Activated CD4-positive, alpha-beta T cell treated with anti-CD3 and anti-CD28 coated beads, Interleukin-2, amount 50 U/mL, for 24 hours (primary cell): Measurements from ENCODE around the gene PTPN7.
"Not testable (repeated sequence)": the region's sequence is repeated elsewhere in the genome, so short reads cannot be mapped to it uniquely, and the experiment has no call there.

Experiments
- DNase-seq, 2 donors: peaks; one replicate each; pipeline ENCODE4 v3.0.0-alpha.2; 2020; ENCODE audit warnings: low read depth in 1 of 2, low spot score in 1 of 2

The PTPN7 gene

DNA sequence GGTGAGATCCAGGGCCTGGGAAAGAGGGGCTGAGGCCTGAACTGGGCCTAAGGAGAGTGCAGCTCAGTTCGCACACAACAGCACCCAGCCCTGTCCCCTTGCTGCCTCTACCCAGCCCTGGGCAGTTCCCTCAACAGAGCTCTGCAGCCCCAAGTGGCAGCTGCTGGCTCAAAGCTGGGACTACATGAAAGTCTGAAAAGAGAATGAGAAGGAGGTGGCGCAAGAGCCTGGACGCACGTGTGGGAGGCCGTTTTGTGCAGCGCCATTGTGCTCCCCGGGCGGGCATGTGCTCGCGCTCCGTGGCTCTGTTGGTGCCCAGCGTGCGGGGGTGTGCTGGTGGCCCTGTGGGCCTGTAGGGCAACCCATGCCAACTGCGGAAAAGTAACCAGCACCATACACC, 27.4 kb downstream of the PTPN7 start:
- DNase-seq, result no peak

DNA sequence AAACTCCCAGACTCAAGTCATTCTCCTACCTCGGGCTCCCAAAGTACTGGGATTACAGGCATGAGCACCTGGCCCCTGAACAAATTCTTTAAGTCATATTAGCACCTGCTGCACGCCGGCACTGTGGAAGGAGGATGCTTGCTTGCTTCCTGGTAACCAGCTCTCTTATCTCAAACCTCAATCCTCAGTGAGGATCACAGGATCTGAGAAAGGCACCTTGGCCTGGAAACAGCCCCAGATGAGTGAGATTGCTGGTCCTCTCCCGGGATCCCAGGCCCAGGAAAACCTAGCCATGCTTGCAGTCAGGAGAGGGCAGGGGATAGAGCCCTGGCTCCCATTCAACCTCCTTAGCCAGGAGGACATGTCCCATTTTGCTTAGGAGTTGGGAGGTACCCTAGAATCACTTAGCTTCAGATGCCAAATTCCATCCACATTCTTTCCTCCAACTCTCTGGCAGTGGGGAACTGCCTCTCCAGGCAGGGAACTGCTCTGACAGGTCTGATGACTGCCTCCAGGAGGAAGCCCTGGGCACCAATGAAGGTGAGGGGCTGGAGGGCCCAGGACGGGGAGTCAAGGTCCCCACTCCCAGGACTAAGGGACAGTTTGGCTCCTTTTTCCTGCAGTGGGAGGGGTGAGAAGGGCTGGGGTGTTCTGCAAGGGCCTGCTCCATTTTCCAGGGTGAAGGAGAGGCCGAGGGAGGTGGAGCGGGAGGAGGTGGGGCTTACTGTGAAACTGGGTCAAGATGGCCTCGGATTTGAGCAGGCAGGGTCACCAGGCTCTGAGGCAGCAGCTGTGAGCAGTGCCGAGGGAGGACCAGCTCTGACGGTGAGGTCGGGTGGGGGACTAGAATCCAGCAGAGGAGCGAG, 28.2 kb downstream of the PTPN7 start:
- no peak for DNase-seq

DNA sequence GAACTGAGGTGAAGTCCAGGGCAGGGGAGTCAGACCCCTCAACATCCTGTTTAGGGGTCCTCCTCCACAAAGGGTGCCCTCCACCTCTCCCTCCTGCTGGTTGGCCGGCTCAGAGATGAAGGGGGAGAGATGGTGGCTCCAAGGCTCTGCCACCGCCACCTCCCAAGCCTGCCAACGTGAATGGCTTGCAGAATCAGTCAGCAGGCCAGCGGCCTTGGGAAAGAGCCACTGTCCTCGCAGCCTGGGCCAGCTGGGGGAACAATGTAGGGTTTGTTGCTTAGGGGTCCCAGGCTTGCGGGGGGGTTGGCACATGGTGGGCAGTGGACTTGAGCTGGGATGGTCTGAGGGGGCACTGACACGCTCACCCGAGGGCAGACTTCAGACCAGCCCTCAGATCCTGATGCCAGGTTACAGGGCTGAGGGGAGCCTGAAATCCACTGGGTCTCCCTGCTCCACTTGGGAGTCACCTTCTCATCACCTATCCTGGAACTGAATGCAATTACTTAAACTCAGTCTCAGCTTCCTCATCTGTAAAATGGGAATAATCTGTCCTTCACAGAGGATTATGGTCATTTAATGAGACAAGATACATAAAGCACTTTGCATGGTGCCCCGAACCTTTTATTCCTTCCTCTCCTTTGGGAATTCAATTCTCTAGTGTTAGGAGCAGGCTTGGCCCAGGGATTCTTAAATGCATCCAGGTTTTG, 29.4 kb downstream of the PTPN7 start:
- DNase-seq, result no peak

DNA sequence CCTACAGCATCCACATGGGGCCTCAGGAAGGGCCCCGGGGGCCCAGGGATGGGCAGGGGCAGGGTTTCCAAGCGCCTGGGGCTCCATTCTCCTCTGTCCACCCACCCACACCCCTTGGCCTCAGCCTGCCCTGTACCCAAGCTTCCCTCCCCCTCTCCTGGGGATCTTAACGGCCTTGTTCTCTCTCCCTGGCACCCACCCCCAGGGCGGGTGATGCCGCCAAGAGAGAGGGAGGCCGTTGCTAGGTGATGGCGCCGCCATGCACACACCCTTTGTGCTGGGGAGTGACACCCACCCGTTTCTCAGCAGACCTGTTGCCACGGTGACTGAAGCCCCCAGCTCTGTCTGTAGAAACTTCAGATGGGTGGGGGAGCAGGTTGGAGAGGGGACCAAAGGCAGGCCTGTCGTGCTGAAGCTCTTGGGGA, 30.1 kb downstream of the PTPN7 start:
- DNase-seq, result no peak

DNA sequence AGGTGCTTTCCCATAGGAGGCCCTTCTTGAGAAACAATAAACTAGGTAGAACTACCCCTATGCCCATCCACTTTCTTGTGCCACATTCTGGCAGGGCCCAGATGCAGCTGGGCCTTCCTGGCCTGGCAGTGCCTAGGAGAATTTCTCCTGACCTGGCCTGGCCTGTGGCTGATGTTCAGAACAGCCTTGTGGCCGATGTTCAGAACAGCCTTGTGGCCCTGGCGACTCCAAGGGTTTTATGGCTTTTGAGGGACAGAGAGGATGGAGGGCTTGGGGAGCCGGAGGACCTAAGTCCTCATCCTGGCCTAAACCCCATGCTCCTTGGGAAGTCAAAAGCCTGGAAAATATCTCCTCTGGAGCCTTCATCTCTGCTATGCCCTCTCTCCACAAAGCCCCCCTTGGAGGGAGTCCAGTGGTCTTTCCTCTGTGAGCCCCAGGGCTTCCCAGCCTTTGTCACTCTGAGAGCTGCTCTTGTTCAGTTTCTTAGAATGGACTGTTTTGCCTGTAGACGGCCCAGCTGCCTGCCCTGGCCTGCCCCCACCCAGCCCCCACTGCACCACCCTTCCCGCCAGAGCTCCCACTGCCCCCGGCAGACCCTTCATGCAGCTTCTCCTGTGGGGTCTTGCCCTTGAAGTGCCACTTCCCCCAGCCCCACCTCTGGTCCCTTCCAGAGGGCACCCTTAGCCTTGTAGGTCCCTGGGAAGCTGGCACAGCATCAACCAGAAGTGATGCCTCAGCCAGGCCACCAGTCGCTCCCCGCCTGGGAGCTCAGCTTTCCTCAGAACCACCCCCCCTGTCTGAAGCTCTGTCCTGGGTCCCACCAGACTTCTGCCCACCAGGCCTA, 30.7 kb downstream of the PTPN7 start:
- DNase-seq, result no peak

DNA sequence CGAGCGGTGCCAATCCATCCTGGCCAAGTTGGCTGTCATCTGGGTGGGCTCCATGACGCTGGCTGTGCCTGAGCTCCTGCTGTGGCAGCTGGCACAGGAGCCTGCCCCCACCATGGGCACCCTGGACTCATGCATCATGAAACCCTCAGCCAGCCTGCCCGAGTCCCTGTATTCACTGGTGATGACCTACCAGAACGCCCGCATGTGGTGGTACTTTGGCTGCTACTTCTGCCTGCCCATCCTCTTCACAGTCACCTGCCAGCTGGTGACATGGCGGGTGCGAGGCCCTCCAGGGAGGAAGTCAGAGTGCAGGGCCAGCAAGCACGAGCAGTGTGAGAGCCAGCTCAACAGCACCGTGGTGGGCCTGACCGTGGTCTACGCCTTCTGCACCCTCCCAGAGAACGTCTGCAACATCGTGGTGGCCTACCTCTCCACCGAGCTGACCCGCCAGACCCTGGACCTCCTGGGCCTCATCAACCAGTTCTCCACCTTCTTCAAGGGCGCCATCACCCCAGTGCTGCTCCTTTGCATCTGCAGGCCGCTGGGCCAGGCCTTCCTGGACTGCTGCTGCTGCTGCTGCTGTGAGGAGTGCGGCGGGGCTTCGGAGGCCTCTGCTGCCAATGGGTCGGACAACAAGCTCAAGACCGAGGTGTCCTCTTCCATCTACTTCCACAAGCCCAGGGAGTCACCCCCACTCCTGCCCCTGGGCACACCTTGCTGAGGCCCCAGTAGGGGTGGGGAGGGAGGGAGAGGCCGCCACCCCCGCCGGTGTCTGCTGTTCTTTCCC, 32.4 kb downstream of the PTPN7 start:
- no peak for DNase-seq

DNA sequence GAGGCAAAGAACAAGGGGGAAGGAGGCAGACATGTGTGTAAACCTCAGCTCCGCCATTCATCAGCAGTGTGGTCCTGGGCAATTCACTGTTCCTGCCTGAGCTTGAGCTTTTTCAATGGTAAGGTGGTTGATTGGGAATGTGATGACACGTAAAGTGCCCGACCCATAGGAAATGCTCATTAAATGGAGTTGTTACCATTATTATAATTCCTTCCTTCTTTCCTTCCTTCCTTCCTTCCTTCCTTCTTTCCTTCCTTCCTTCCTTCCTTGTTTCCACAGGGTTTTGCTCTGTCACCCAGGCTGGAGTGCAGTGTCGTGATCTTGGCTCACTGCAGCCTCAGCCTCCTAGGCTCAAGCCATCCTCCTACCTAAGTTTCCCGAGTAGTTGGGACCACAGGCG, 33.3 kb downstream of the PTPN7 start:
- DNase-seq, result no peak

DNA sequence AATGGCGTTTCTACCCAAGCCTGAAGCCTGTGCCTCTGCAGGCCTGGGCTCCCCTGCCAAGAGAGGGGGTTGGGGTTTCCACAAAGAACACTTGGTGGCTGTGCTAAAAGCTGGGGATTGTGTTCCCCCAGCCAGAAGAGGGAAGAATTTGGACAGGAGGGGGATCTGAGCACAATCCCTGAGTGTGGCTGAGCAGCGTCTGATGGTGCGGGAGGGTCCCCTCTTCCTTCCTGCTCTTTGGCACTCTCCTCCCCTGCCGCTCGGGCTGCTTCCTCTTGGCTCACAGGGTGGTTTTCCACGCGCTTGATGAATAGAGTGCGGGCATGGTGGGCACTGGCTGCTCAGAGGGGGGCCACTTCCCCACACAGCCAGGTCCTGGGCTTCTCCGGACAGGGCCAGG, 34.0 kb downstream of the PTPN7 start:
- DNase-seq, result no peak

DNA sequence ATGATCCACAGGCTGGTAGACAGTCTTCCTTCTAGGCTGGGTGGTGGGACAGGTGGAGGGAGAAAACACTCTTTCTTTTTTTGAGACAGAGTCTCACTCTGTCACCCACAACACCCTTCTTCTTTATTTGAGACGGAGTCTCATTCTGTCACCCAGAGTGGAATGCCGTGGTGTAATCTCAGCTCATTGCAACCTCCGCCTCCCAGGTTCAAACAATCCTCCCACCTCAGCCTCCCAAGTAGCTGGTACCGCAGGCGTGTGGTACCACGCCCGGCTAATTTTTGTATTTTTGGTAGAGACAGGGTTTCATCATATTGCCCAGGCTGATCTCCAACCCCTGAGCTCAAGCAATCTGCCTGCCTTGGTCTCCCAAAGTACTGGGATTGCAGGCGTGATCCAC, 34.8 kb downstream of the PTPN7 start:
- no peak for DNase-seq

DNA sequence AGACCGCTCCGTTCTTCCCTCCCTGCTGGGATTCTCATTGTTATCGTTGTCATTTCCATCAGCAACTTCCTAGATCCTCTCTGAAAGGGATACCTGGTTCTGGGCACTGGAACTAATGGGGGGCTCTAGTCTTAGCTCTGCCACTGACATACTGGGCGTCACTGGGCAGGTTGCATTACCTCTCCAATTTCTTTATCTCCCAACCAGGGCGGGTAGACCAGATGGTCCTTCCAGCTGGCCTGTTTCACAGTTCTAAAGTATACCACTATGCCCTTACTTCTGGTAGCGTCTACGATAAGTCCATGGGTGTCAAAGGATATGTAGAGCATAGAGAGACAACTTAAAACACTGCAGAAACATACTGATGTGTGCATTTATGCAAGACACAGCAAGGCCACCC, 36.3 kb downstream of the PTPN7 start:
- no peak for DNase-seq

DNA sequence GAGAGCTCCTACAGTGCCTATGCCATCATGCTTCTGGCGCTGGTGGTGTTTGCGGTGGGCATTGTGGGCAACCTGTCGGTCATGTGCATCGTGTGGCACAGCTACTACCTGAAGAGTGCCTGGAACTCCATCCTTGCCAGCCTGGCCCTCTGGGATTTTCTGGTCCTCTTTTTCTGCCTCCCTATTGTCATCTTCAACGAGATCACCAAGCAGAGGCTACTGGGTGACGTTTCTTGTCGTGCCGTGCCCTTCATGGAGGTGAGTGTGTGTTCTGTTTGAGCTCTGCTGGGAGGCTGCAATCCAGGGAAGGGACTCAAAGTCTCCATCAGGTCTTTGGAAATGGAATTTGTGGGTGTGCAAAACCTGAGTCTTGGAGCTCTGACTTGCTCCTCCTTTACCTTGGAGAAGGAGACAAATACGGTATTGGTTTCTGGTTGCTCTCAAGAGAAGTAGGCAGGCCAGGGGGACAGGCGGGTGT, 37.0 kb downstream of the PTPN7 start:
- DNase-seq, result no peak

DNA sequence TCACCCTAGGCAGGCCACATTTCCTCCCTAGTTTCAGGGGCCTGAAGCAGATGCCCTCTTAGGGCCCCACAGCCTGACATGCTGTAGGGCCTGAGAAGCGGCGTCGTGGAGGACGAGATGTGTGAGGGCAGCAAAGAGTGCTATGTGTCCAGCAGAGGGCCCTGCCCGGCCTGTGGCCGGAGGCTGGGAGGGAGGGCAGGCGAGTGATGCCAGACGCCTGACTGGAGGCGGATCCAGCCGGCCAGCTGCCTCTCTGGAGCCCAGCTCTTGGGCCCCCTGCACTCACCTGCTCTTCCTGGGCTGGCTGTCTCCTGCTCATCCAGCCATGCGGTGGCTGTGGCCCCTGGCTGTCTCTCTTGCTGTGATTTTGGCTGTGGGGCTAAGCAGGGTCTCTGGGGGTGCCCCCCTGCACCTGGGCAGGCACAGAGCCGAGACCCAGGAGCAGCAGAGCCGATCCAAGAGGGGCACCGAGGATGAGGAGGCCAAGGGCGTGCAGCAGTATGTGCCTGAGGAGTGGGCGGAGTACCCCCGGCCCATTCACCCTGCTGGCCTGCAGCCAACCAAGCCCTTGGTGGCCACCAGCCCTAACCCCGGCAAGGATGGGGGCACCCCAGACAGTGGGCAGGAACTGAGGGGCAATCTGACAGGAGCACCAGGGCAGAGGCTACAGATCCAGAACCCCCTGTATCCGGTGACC, 37.6 kb downstream of the PTPN7 start, which contains the start of gene GPR37L1:
GPR37L1 (plus strand) TSS at position 279 of the 697 bp plus-strand sequence; CDS start at position 326, 47 bp downstream.
- no peak for DNase-seq

DNA sequence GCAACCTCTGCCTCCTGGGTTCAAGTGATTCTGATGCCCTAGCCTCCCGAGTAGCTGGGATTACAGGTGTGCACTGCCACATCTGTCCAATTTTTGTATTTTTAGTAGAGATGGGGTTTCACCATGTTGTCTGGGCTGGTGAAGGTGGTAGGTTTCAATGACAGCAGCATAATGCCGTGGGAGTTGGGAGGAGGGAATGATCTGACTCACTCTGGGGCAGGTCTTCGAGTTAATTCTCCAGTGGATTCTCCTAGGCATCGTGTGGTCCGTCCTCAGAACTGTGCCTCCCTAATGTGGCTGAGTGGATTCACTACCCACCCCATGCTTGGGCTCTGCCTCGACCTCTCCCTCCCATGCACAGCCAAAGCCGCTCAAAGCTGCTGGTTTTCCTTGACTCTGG, 39.4 kb downstream of the PTPN7 start:
- no peak for DNase-seq

DNA sequence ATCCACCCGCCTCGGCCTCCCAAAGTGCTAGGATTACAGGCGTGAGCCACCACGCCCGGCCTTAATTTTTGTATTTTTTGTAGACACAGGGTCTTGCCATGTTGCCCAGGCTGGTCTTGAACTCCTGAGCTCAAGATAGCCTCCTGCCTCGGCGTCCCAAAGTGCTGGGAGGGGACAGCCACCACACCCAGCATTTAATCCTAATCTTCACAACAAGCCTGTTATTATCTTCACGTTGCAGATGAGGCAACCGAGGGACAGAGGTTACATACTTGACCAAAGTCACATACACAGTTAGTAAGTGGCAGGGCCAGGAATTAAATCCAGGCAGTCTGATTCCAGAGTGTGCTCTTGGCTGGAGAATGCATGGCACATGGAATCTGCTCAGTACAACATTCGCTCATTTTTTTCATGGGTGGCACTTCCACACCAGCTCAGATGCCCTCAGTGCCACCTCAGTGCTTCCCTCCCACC, 42.5 kb downstream of the PTPN7 start:
- DNase-seq, result no peak

DNA sequence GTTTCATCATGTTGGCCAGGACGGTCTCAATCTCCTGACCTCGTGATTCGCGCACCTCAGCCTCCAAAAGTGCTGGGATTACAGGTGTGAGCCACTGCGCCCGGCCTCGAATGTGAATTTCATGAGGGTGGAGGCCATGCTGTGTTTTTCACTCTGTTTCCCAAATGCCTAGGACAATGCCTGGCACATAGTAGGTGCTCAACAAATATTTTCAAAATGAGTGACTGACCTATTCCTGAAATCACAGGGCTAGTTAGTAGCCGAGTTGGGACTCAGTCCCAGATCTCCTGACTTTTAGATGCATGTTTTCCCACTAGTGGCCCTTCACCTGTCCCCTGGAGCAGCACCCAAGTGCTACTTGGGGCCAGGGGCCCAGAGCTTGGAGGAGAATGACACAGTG, 44.1 kb downstream of the PTPN7 start:
- DNase-seq, result no peak

DNA sequence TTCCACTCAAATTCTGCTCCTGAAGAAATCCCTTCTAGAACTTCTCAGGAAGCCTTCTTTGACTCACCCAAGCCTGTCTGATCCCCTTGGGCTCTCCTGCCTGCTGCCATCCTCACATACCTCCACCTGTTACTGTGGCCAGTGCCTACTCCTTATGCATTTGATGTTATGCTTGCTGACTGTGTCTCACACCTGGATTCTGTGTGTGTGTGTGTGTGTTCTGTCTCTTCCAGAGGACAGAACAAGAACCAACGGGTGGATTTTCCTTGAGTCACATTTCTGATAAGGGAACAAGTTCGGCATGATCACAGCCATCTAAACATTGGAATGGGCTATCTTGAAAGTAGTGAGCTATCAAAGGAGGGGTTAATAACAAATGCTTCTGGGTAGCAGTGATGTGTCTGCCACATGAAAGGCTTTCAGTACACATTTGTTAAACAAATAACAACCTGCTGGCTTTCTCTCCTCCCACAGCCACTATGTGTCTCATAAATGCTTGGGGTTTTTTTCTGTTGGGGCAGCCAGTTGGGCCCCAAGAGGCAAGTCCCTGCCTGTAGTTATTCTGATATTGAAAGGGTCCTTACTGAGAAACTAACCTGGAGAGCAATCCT, 46.6 kb downstream of the PTPN7 start:
- no peak for DNase-seq

DNA sequence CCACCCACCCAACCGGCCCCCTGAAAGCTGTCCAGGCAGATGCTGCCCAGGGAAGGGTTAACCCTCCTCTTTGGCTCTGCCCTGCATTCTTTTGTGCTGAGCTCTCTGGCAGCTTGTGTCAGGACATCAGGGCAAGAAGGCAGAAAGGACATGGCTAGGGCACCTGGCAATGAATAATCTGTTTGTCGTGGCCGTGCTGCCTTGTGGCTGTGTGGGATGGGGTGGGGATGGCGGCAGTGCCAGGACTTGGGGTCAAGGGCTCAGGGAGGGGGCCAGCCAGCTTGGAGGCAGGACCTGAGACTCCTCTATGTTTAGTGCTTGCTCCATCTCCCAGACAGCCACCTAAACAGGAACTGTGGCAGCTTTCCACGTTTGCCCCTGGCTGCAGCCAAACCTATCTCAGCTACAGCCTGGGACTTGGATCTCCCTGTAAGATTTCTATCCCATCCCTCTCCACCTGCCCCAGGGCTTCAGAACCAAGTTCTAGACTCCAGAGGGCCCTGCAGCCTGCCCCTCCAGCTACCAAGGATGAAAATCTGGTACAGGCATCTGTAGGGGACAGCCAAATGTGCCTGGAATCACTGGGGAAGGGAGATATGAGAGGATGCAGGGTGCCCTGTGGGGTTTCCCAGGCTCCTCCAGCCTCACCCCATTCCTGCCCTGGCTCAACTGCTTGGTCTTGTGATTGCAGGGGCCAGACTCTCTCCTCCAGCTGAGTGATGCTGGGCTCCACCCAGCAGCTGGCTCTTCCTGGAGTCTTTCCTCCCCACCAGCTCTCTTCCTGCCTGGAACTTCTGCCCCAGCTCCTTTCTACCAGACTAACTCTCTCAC, 47.3 kb downstream of the PTPN7 start:
- no peak for DNase-seq

DNA sequence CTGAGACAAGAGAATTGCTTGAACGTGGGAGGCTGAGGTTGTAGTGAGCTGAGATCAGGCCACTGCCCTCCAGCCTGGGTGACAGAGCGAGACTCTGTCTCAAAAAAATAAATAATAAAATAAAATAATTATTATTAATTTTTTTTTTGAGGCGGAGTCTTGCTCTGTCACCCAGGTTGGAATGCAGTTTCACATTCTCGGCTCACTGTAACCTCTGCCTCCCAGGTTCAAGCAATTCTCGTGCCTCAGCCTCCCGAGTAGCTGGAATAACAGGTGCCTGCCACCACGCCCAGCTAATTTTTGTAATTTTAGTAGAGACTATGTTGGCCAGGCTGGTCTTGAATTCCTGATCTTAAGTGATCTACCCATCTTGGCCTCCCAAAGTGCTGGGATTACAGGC, 48.8 kb downstream of the PTPN7 start:
- DNase-seq, result not testable (repeated sequence)

DNA sequence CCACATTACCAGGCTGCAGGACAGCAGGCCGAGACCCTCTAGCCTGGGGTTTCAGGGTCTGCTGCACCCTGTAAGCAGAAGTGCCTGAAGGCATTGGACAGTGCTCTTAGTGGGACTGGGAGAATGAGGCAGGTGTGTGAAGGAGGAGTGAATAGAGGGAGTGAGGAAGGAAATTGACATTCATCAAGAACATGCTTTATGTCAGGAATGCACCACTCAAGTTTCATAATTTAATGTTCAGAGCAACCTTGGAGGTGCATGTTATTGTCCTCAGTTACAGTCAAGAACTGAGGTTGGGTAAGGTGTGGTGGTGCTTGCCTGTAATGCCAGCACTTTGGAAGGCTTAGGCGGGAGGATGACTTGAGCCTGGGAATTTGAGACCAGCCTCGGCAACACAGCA, 49.4 kb downstream of the PTPN7 start:
- DNase-seq, result no peak
